Parathyroid adenoma (tissue), 2 donors: ENCODE results near the gene FOXE1.

ENCODE experiments used
- H2AFZ ChIP-seq: fragments of 300-600 bp; sonication (generic); one replicate; pipeline ENCODE4 v1.7.0; 2017; ENCODE audit warnings: antibody characterized with exemption, mild to moderate bottlenecking
- H3K27ac ChIP-seq: fragments of 300-600 bp; sonication (generic); one replicate; pipeline ENCODE4 v1.7.0; 2017
- H3K27me3 ChIP-seq: fragments of 300-600 bp; sonication (generic); one replicate; pipeline ENCODE4 v1.7.0; 2017; ENCODE audit warnings: low read length; ENCODE audit not compliant: control insufficient read depth, insufficient read depth
- H3K36me3 ChIP-seq: fragments of 300-600 bp; sonication (generic); one replicate; pipeline ENCODE4 v1.7.0; 2017; ENCODE audit warnings: low read length; ENCODE audit not compliant: control insufficient read depth, insufficient read depth
- H3K4me1 ChIP-seq: fragments of 300-600 bp; sonication (generic); one replicate; pipeline ENCODE4 v1.7.0; 2017; ENCODE audit warnings: control low read depth
- H3K4me2 ChIP-seq: fragments of 300-600 bp; sonication (generic); one replicate; pipeline ENCODE4 v1.7.0; 2017; ENCODE audit warnings: low read length
- H3K4me3 ChIP-seq: fragments of 300-600 bp; sonication (generic); one replicate; pipeline ENCODE4 v1.7.0; 2017; ENCODE audit warnings: low read depth, low read length
- H3K79me2 ChIP-seq: fragments of 300-600 bp; sonication (generic); one replicate; pipeline ENCODE4 v1.7.0; 2017; ENCODE audit warnings: control low read depth
- H3K9ac ChIP-seq: fragments of 300-600 bp; sonication (generic); one replicate; pipeline ENCODE4 v1.7.0; 2017; ENCODE audit warnings: mild to moderate bottlenecking
- H3K9me3 ChIP-seq: fragments of 300-600 bp; sonication (generic); one replicate; pipeline ENCODE4 v1.7.0; 2017; ENCODE audit warnings: low read length; ENCODE audit not compliant: control insufficient read depth
- TF ChIP-seq, protein P1 (sequence below): fragments of 300-600 bp; sonication (generic); IDR thresholded peaks from one replicate; pipeline ENCODE4 v1.7.0; 2017; ENCODE audit warnings: antibody characterized with exemption, mild to moderate bottlenecking
- donor health status: primary hyperparathyroidism.

Gene FOXE1

DNA sequence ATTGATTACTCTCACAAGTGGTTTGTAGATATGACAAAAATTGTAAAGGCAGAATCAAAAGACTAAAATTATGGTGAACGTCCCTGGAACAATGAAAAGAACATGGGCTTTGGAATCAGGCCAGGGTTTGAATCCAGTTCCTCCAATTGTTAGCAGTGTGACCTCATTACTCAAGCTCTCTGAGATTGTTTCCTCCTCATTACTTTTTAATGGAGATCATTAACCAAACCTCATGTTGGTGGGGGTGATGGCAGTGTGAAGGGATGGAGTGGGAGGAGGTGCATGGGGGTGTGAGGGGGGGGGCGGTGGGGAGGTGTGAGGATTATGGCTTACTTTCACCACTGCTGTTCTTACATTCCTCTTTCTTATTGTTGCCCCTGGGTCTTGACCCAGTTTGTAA lies 44.1 kb upstream of the FOXE1 start:
- H3K36me3 ChIP-seq: no peaks in the 10 kb centered on the region
- no peak overlapping the region for H3K4me3 ChIP-seq
- no peak overlapping the region for H3K4me2 ChIP-seq
- H2AFZ ChIP-seq: no peak overlapping the region
- H3K27me3 ChIP-seq: no peaks in the 10 kb centered on the region
- H3K9ac ChIP-seq: no peak overlapping the region
- no peaks in the 10 kb centered on the region for H3K79me2 ChIP-seq
- no peaks in the 10 kb centered on the region for H3K9me3 ChIP-seq
- H3K4me1 ChIP-seq: no peaks in the 10 kb centered on the region
- H3K27ac ChIP-seq: no peak overlapping the region
- TF ChIP-seq, protein P1, sequence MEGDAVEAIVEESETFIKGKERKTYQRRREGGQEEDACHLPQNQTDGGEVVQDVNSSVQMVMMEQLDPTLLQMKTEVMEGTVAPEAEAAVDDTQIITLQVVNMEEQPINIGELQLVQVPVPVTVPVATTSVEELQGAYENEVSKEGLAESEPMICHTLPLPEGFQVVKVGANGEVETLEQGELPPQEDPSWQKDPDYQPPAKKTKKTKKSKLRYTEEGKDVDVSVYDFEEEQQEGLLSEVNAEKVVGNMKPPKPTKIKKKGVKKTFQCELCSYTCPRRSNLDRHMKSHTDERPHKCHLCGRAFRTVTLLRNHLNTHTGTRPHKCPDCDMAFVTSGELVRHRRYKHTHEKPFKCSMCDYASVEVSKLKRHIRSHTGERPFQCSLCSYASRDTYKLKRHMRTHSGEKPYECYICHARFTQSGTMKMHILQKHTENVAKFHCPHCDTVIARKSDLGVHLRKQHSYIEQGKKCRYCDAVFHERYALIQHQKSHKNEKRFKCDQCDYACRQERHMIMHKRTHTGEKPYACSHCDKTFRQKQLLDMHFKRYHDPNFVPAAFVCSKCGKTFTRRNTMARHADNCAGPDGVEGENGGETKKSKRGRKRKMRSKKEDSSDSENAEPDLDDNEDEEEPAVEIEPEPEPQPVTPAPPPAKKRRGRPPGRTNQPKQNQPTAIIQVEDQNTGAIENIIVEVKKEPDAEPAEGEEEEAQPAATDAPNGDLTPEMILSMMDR: no peak

DNA sequence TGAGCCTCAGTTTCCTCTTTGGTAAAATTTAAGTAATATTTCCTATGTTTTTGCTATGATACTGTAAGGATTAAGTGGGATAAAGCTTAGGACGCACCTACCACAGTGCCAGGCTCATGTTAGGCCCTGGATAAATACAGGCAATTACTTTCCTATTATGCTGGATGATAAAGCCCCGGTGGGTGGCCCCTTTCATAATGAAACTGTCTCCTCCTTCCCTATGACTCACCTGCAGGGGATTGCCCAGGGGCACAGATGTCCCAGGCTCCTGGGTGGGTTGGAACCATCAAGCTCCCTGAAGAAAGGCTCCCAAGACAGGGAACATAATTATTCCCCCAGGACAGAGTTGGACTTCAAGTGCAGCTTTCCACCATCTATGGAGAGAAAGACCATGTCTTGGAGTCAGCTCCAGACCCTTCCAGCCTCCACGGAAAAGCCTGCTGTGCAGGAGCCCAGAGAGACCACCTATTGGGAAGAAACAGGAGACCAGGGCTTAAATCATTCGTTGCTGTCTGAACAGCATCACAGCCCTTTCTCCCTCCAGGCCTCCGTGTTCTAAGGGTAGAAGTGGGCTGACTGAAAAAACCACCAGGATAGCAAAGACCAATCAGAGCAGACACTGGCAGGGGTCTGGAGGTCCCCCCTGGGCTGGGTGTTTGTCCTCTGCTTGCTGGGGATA lies 43.2 kb upstream of the FOXE1 start:
- H3K9me3 ChIP-seq: no peaks in the 10 kb centered on the region
- H3K79me2 ChIP-seq: no peaks in the 10 kb centered on the region
- H3K36me3 ChIP-seq: no peaks in the 10 kb centered on the region
- no peak overlapping the region for H3K4me3 ChIP-seq
- no peaks in the 10 kb centered on the region for H3K4me1 ChIP-seq
- no peaks in the 10 kb centered on the region for H3K27me3 ChIP-seq
- H3K27ac ChIP-seq: no peak overlapping the region
- H3K4me2 ChIP-seq: no peak overlapping the region
- H3K9ac ChIP-seq: no peak overlapping the region
- H2AFZ ChIP-seq: no peak overlapping the region
- TF ChIP-seq, protein P1: no peak

DNA sequence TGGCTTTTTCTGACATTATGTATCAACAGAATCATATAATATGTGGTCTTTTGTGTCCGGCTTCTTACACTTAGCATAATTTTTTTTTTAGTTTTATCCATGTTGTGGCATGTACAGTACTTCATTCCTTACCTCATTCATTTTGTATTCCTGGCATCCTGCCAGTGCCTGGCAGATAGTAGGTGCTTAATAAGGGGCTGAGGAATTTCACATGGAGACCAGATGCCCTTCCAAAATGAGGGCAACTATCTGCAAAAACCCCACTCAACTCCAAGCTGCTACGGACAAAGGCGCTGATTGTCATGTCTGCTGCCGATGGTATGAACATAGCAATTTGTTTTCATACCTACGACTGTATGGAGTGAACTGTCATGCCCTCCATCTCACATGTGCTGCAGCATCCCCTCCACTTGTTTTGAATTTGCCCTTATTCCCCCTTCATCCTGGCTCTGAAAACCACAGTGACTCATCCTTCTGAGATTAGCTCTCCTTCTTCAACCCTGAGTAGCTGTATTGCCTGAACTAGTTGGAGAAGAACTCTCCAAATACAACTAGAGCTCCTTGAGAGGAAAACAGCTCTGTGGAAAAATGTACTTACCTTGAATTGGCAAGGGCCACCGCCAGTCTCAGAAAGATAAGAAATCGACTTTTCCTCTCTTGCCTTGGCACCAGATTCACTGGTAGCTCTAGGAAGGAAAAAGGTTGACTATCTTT lies 41.3 kb upstream of the FOXE1 start:
- Histone ChIP-seq H3K79me2 (no peaks in the 10 kb centered on the region), H3K9ac (no peak overlapping the region), H3K36me3 (no peaks in the 10 kb centered on the region), H3K27me3 (no peaks in the 10 kb centered on the region), H3K4me3 (no peak overlapping the region), H3K9me3 (no peaks in the 10 kb centered on the region), H3K4me2 (no peak overlapping the region), H3K4me1 (no peaks in the 10 kb centered on the region), H2AFZ (no peak overlapping the region), H3K27ac (no peak overlapping the region)
- TF ChIP-seq, protein P1: no peak

DNA sequence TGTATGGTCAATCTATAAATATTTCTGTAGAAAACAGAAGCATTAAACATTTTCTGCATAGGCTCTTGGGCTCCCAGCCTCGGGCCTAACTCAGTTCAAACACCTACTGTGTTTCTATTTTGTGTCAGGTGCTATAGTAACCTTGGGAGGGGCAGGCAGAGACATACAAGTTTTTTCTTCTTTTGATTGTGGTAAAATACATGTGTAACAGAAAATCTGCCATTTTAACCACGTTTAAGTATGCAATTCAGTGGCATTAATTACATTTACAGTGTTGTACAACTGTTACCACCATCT lies 40.8 kb upstream of the FOXE1 start:
- H3K36me3 ChIP-seq: no peaks in the 10 kb centered on the region

More for the DNA sequence above, 40.8 kb upstream of the FOXE1 start:
- H2AFZ ChIP-seq: no peak overlapping the region
- H3K27me3 ChIP-seq: no peaks in the 10 kb centered on the region
- H3K9me3 ChIP-seq: no peaks in the 10 kb centered on the region
- no peak overlapping the region for H3K4me3 ChIP-seq
- no peak overlapping the region for H3K4me2 ChIP-seq
- no peaks in the 10 kb centered on the region for H3K4me1 ChIP-seq
- no peak overlapping the region for H3K9ac ChIP-seq
- TF ChIP-seq, protein P1: no peak
- no peaks in the 10 kb centered on the region for H3K79me2 ChIP-seq
- H3K27ac ChIP-seq: no peak overlapping the region
